Upper lobe of left lung (tissue), 6 donors: ENCODE measurements around the gene CASP6. TPM values are rescaled to one million over a fixed set of nuclear protein-coding genes. Genes with fewer than 3 reads are reported as not detected.
A peak's percentile ranks its signal among the peaks of the same experiment; 100 is the strongest.
"Not testable (repeated sequence)": the region's sequence is repeated elsewhere in the genome, so short reads cannot be mapped to it uniquely, and the experiment has no call there.

Source experiments
- ATAC-seq, 2 donors: fragments of 200-7000 bp; cut with Tn5 transposase; one replicate each; pipeline ENCODE4 v1.9.1; 2022; ENCODE audit warnings: mild to moderate bottlenecking in 2 of 2, moderate library complexity in 2 of 2; ENCODE audit not compliant: low FRiP score in 2 of 2
- DNase-seq, 2 donors: peaks; one replicate each; pipeline ENCODE4 v3.0.0-alpha.2; 2019 to 2020
- H3K27ac ChIP-seq, 4 donors: fragments of 200-600 bp; sonication (generic); one replicate each; pipeline ENCODE4 v1.5.1; 2016 to 2019
- H3K27me3 ChIP-seq, 4 donors: fragments of 200-600 bp; sonication (generic); one replicate each; pipeline ENCODE4 v1.5.1; 2017 to 2019
- H3K36me3 ChIP-seq, 4 donors: fragments of 200-600 bp; sonication (generic); one replicate each; pipeline ENCODE4 v1.5.1; 2016 to 2019
- H3K4me1 ChIP-seq, 4 donors: fragments of 200-600 bp; sonication (generic); one replicate each; pipeline ENCODE4 v1.5.1; 2018 to 2019
- H3K4me3 ChIP-seq, 4 donors: fragments of 200-600 bp; sonication (generic); one replicate each; pipeline ENCODE4 v1.5.1; 2017 to 2019; ENCODE audit warnings: mild to moderate bottlenecking in 2 of 4, moderate library complexity in 1 of 4
- H3K9me3 ChIP-seq, 4 donors: fragments of 200-600 bp; sonication (generic); one replicate each; pipeline ENCODE4 v1.5.1; 2018 to 2019
- EP300 ChIP-seq, 4 donors: sonication (generic); formaldehyde crosslinking; IDR thresholded peaks; one replicate each; pipeline ENCODE4 v1.5.1; 2017; ENCODE audit warnings: antibody characterized with exemption in 4 of 4, control low read depth in 2 of 4
- POLR2A ChIP-seq, 4 donors: fragments of 450-650 bp; IDR thresholded peaks; one replicate each; pipeline ENCODE4 v1.5.1; 2016 to 2017; ENCODE audit warnings: antibody characterized with exemption in 4 of 4, mild to moderate bottlenecking in 2 of 4
- POLR2AphosphoS5 ChIP-seq, 2 donors: sonication (generic); formaldehyde crosslinking; IDR thresholded peaks; one replicate each; pipeline ENCODE4 v1.5.1; 2017; ENCODE audit warnings: antibody characterized with exemption in 2 of 2
- WGBS, 2 donors: methylation state at CpG; one replicate each; pipeline ENCODE4 v1.1.5; 2017 to 2018; 5-methylcytosine and 5-hydroxymethylcytosine counted together
- total RNA-seq, 6 donors: library from RNA; depleted of rRNA in 4 of 6; stranded (reverse); fragments of >200 nt in 4 of 6; gene quantifications; one replicate each; pipeline versions ENCODE4 v1.1.0 to v1.2.1, GENCODE V29; 2016 to 2021
- TF ChIP-seq, protein P1 (sequence below), 6 experiments: fragments of 450-650 bp in 4 of 6; fragments of 200-600 bp in 2 of 6; sonication (generic) in 2 of 6; IDR thresholded peaks; one replicate each; pipeline ENCODE4 v1.5.1; 2016 to 2019; ENCODE audit warnings: antibody characterized with exemption in 6 of 6
- donor health status: DM: no; HTN: no; CAD: no; lungs with moderate emphysema.
- donor health status: DM: no; HTN: yes; CAD: no; lungs with severe emphysema.

CASP6 gene
- total RNA-seq, 6 donors from 2014 or later: 12.1 to 29.5 (median 15.5) TPM

DNA sequence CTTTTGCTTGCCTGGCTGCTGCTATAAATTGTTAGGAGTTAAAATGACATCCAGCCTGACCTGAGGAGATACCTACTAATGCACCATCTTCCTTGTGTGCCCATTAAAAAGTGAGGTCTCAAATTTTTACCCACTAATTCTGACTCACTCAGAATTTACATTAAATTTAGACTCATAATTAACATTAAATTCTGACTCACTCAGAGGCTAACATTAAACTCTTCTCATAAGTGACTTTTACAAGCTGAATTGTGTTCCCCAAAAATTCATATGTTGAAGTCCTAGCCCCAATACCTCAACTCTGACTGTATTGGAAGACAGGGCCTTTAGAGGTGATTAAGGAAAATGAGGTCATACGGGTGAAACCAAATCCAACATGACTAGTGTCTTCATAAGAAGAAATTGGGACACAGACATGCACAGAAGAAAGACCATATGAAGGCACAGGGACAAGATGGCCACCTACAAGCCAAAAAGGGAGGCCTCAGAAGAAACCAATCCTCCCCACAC lies 11.8 kb downstream of the CASP6 start:
- ATAC-seq (no peak), DNase-seq (no peak)
- TF ChIP-seq POLR2A (IDR thresholded peaks at IDR 0.05): no peak
- no peak overlapping the region for H3K27ac ChIP-seq
- WGBS, 2 donors: 94 to 95% methylated on average over 1 of the region's 1 CpG
- no peaks in the 10 kb centered on the region for H3K4me1 ChIP-seq
- H3K9me3 ChIP-seq: no peaks in the 10 kb centered on the region
- no peak overlapping the region for H3K4me3 ChIP-seq
- no peaks in the 10 kb centered on the region for H3K27me3 ChIP-seq
- peaks cover 0 to 59% (median 32%) of the 10 kb centered on the region in 4 donors for H3K36me3 ChIP-seq

DNA sequence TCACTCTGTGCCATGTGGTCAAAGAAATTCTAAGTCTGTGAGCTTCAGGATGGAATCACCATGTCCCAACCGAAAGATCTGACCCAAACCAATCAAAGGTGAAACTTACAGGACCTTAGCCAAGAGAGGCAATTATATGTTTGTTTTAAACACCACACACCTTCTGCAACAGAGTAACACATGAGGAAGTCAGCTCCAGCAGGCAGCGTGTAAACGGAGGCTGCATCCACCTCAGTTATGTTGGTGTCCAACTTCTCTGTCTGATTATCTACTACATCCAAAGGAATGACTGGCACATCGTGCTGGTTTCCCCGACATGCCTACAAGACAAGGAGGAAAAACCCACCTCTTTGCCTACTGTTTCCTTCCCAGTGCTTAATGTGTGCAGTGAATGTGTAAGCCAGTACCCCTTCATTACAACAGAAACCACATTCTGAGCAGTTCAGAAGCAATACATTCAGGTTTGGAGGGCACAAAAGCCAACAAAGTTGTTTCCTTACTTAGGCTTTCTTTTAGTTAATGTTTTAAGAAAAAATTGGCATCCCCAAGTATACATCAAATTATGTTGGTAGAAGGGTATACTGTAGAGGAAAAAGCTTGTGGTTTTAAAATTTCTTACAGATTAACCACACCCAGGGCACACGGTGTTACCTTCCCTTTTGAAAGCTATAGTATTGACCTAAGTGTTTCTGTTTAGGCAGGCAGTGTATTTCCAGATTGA lies 12.4 kb downstream of the CASP6 start:
- Histone ChIP-seq H3K36me3 (peaks cover 0 to 58% (median 31%) of the 10 kb centered on the region in 4 donors), H3K4me3 (no peak overlapping the region), H3K9me3 (no peaks in the 10 kb centered on the region), H3K27me3 (no peaks in the 10 kb centered on the region), H3K4me1 (no peaks in the 10 kb centered on the region), H3K27ac (no peak overlapping the region)
- ATAC-seq (no peak), DNase-seq (no peak)
- WGBS, 2 donors: 83 to 87% methylated on average over 6 of the region's 6 CpGs
- TF ChIP-seq EP300 (IDR thresholded peaks at IDR 0.05): no peak
- no peak for TF ChIP-seq POLR2A (IDR thresholded peaks at IDR 0.05)
- TF ChIP-seq, protein P1, sequence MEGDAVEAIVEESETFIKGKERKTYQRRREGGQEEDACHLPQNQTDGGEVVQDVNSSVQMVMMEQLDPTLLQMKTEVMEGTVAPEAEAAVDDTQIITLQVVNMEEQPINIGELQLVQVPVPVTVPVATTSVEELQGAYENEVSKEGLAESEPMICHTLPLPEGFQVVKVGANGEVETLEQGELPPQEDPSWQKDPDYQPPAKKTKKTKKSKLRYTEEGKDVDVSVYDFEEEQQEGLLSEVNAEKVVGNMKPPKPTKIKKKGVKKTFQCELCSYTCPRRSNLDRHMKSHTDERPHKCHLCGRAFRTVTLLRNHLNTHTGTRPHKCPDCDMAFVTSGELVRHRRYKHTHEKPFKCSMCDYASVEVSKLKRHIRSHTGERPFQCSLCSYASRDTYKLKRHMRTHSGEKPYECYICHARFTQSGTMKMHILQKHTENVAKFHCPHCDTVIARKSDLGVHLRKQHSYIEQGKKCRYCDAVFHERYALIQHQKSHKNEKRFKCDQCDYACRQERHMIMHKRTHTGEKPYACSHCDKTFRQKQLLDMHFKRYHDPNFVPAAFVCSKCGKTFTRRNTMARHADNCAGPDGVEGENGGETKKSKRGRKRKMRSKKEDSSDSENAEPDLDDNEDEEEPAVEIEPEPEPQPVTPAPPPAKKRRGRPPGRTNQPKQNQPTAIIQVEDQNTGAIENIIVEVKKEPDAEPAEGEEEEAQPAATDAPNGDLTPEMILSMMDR (IDR thresholded peaks at IDR 0.05): no peak
- TF ChIP-seq POLR2AphosphoS5 (IDR thresholded peaks at IDR 0.05): no peak

DNA sequence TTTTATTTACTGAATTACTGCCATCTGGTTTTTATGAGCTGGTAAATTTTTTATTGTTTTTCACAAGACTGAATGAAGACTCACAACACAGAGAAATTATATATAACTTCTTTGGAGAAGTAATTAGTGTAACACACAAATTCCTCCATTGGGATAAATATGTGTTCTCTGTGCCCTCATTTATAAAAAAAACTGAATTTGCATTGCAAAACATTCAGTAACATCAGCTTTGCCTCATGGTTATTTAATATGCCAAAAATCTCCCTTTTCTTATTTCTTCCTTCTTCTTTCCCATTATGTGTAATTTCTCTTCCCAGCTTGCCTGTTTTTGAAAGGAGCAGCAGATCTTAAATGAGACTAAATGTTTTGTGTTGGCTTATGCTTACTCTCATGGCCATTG lies 18.5 kb downstream of the CASP6 start:
- Histone ChIP-seq H3K27ac (no peak overlapping the region), H3K27me3 (no peaks in the 10 kb centered on the region), H3K36me3 (peaks cover 0 to 21% (median 0%) of the 10 kb centered on the region in 4 donors), H3K9me3 (no peaks in the 10 kb centered on the region), H3K4me1 (no peaks in the 10 kb centered on the region), H3K4me3 (no peak overlapping the region)
- TF ChIP-seq POLR2A (IDR thresholded peaks at IDR 0.05) (no peak), EP300 (IDR thresholded peaks at IDR 0.05) (no peak), POLR2AphosphoS5 (IDR thresholded peaks at IDR 0.05) (no peak)
- TF ChIP-seq, protein P1 (IDR thresholded peaks at IDR 0.05): no peak
- DNase-seq (no peak), ATAC-seq (no peak)

DNA sequence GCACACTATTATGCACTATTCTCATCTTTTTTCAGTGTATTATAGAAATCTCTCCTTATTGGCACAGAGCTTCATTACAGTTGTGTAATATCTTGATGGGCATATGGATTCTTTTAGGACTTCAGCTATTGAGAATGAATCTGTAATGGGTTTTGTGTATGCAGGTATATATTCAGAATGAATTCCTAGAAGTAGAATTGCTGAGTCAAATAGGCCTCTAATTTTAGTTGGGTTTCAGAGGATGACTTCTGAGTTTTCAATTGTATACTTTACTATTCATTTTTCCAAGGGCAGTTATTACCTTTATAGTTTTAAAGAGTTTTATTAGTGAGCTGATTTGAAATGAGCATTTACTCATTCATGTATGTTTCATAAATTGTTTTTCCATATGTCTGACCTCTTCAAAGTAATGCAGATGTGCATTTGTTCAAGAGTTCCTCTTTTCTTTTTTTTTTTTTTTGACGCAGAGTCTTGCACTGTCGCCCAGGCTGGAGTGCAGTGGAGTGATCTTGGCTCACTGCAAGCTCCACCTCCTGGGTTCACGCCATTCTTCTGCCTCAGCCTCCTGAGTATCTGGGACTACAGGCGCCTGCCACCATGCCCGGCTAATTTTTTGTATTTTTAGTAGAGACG lies 19.5 kb downstream of the CASP6 start:
- Histone ChIP-seq H3K27me3 (no peaks in the 10 kb centered on the region), H3K4me1 (no peaks in the 10 kb centered on the region), H3K9me3 (peaks cover 0 to 3% (median 0%) of the 10 kb centered on the region in 4 donors), H3K36me3 (peaks cover 0 to 13% (median 0%) of the 10 kb centered on the region in 4 donors), H3K4me3 (no peak overlapping the region), H3K27ac (no peak overlapping the region)
- ATAC-seq (no peak), DNase-seq (no peak)
- TF ChIP-seq, protein P1 (IDR thresholded peaks at IDR 0.05): no peak
- no peak for TF ChIP-seq POLR2A (IDR thresholded peaks at IDR 0.05)
- no peak for TF ChIP-seq POLR2AphosphoS5 (IDR thresholded peaks at IDR 0.05)
- no peak for TF ChIP-seq EP300 (IDR thresholded peaks at IDR 0.05)
- WGBS, 2 donors: 88 to 93% methylated on average over 6 of the region's 6 CpGs

DNA sequence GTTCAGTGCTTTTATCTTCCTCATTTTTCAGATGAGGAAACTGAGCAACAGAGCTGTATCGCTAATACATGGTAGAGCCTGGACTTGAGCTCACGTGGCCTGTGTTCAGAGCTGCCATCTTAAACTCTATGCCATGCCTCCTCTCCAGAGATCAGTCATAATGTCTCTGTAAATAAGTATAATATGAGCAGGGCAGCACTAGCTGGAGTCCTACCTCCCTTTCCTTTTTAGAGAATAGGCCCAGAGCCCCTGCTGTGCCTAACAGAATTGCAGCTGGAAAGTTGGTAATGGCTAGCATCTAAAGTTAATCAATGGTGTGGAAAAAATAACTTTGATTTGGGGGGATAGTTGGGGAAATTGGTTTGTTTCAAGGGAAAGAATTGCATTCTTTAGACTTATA lies 20.4 kb downstream of the CASP6 start:
- Histone ChIP-seq H3K27ac (no peak overlapping the region), H3K27me3 (no peaks in the 10 kb centered on the region), H3K4me3 (no peak overlapping the region), H3K9me3 (peaks cover 0 to 8% (median 0%) of the 10 kb centered on the region in 4 donors), H3K36me3 (peaks cover 0 to 11% (median 0%) of the 10 kb centered on the region in 4 donors), H3K4me1 (no peaks in the 10 kb centered on the region)
- 95% methylated on average over 2 of the region's 2 CpGs for WGBS, 2 donors
- TF ChIP-seq POLR2A (IDR thresholded peaks at IDR 0.05): no peak
- TF ChIP-seq, protein P1 (IDR thresholded peaks at IDR 0.05): no peak
- TF ChIP-seq EP300 (IDR thresholded peaks at IDR 0.05): no peak
- no peak for TF ChIP-seq POLR2AphosphoS5 (IDR thresholded peaks at IDR 0.05)
- DNase-seq (no peak), ATAC-seq (no peak)

DNA sequence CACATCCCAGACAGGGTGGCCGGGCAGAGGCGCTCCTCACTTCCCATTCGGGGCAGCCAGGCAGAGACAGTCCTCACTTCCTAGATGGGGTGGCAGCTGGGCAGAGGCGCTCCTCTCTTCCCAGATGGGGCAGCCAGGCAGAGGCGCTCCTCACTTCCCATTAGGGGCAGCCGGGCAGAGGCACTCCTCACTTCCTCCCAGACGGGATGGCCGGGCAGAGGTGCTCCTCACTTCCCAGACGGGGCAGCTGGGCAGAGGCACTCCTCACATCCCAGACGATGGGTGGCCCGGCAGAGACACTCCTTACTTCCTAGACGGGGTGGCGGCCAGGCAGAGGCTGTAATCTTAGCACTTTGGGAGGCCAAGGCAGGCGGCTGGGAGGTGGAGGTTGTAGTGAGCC lies 24.3 kb downstream of the CASP6 start:
- not testable (repeated sequence) for H3K9me3 ChIP-seq, H3K4me1 ChIP-seq, H3K27me3 ChIP-seq, H3K36me3 ChIP-seq, DNase-seq, H3K27ac ChIP-seq, ATAC-seq, H3K4me3 ChIP-seq
- WGBS, 2 donors: 95% methylated on average over 4 of the region's 14 CpGs; no CpG with 5 or more reads in 1 of the 2 donors

DNA sequence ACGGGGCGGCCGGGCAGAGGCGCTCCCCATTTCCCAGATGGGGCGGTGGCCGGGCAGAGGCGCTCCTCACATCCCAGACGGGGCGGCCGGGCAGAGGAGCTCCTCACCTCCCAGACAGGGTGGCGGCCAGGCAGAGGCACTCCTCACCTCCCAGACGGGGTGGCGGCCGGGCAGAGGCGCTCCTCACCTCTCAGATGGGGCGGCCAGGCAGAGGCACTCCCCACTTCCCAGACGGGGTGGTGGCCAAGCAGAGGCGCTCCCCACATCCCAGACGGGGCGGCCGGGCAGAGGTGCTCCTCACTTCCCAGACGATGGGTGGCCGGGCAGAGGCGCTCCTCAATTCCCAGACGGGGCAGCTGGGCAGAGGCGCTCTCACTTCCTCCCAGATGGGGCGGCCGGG lies 24.8 kb downstream of the CASP6 start:
- not testable (repeated sequence) for H3K4me3 ChIP-seq, H3K9me3 ChIP-seq, H3K27ac ChIP-seq, ATAC-seq, H3K4me1 ChIP-seq, H3K27me3 ChIP-seq, H3K36me3 ChIP-seq
- WGBS, 2 donors: 92 to 96% methylated on average over 10 to 23 of the region's 28 CpGs
- peak in 1 of 2 donors; percentile 75 for DNase-seq
